ENCODE results near the gene PCDHGB3. TPM values are rescaled to one million over a fixed set of nuclear protein-coding genes. Genes with fewer than 3 reads are reported as not detected.
"Not testable (repeated sequence)": the region's sequence is repeated elsewhere in the genome, so short reads cannot be mapped to it uniquely, and the experiment has no call there.

The PCDHGB3 gene
- total RNA-seq, 1 donor from 2014 or later: 2.2 TPM

DNA sequence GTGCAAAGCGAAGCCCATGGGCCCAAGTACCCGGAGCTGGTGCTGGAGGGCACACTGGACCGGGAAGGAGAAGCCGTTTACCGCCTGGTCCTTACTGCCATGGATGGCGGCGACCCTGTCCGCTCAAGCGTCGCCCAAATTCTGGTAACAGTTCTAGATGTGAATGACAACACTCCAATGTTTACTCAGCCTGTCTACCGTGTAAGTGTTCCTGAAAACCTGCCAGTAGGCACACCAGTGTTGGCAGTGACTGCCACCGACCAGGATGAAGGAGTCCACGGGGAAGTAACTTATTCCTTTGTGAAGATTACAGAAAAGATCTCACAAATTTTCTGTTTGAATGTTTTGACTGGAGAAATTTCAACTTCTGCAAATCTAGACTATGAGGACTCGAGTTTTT is 4.6 kb downstream of the PCDHGB3 start:
- intact Hi-C loops (cut with DNase I): no loop called here
- no peak for DNase-seq
- peaks cover 74% of the 10 kb centered on the region for H3K9me3 ChIP-seq

DNA sequence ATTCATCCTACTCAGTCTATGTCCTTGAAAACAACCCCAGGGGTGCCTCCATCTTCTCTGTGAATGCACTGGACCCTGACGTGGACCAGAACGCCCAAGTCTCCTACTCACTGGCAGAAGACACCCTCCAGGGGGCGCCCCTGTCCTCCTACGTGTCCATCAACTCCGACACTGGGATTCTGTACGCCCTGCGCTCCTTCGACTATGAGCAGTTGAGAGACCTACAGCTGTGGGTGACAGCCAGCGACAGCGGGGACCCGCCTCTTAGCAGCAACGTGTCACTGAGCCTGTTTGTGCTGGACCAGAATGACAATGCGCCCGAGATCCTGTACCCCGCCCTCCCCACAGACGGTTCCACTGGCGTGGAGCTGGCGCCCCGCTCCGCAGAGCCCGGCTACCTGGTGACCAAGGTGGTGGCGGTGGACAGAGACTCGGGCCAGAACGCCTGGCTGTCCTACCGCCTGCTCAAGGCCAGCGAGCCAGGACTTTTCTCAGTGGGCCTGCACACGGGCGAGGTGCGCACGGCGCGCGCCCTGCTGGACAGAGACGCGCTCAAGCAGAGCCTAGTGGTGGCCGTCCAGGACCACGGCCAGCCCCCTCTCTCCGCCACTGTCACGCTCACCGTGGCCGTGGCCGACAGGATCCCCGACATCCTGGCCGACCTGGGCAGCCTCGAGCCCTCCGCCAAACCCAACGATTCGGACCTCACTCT is 5.6 kb downstream of the PCDHGB3 start:
- H3K27ac ChIP-seq; H3K4me3 ChIP-seq; intact Hi-C loops (cut with DNase I); H3K4me1 ChIP-seq; DNase-seq; H3K36me3 ChIP-seq; ATAC-seq: not testable (repeated sequence)
- H3K27me3 ChIP-seq (ENCODE audit: low read depth): peaks cover 16% of the 10 kb centered on the region
- H3K9me3 ChIP-seq: peaks cover 73% of the 10 kb centered on the region

More for the DNA sequence above, 4.6 kb downstream of the PCDHGB3 start:
- Histone ChIP-seq H3K36me3 (no peaks in the 10 kb centered on the region), H3K4me3 (no peak overlapping the region), H3K27me3 (ENCODE audit: low read depth) (peaks cover 22% of the 10 kb centered on the region), H3K27ac (no peak overlapping the region), H3K4me1 (no peaks in the 10 kb centered on the region)
- no peak for ATAC-seq
- TF ChIP-seq, protein P1, sequence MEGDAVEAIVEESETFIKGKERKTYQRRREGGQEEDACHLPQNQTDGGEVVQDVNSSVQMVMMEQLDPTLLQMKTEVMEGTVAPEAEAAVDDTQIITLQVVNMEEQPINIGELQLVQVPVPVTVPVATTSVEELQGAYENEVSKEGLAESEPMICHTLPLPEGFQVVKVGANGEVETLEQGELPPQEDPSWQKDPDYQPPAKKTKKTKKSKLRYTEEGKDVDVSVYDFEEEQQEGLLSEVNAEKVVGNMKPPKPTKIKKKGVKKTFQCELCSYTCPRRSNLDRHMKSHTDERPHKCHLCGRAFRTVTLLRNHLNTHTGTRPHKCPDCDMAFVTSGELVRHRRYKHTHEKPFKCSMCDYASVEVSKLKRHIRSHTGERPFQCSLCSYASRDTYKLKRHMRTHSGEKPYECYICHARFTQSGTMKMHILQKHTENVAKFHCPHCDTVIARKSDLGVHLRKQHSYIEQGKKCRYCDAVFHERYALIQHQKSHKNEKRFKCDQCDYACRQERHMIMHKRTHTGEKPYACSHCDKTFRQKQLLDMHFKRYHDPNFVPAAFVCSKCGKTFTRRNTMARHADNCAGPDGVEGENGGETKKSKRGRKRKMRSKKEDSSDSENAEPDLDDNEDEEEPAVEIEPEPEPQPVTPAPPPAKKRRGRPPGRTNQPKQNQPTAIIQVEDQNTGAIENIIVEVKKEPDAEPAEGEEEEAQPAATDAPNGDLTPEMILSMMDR (IDR thresholded peaks at IDR 0.05): no peak

DNA sequence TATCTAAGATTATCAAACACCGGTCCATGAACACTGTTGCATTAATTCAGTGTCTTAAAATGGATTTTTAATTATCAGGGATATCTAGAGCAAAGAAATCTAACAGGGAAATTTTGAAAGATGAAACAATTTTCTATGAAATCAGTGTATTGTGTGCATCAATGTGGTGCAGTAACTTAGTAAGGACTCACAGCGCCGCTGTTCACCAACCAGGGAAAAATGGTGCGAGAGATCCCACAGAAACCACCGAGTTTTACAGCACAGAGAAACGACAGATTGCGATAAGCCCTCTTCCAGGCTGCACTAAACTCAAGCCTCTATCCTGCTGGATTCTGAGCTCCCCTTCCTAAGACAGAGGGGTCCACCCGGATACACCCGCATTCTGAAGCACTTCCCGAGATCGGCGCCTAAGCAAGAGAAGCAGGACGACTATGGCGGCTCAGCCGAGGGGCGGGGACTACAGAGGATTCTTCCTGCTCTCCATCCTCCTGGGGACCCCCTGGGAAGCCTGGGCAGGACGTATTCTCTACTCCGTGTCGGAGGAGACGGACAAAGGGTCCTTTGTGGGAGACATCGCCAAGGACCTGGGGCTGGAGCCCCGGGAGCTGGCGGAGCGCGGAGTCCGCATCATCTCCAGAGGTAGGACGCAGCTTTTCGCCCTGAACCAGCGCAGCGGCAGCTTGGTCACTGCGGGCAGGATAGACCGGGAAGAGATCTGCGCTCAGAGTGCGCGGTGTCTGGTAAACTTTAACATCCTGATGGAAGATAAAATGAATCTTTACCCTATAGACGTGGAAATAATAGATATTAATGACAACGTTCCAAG is 12.6 kb downstream of the PCDHGB3 start, which contains the start of gene PCDHGA7:
PCDHGA7 (plus strand) TSS at position 274 of the 826 bp plus-strand sequence; CDS start at position 432, 158 bp downstream.
- Histone ChIP-seq H3K4me3 (peak within 1 kb of the TSS; percentile 18), H3K27ac (no peak within 1 kb of the TSS), H3K27me3 (ENCODE audit: low read depth) (peaks cover 7% of the 10 kb centered on the region), H3K9me3 (peaks cover 83% of the 10 kb centered on the region), H3K36me3 (no peaks in the 10 kb centered on the region), H3K4me1 (no peaks in the 10 kb centered on the region)
- TF ChIP-seq, protein P1 (IDR thresholded peaks at IDR 0.05): no peak
- DNase-seq (no peak), ATAC-seq (no peak)
- intact Hi-C loops (cut with DNase I): no loop called here

DNA sequence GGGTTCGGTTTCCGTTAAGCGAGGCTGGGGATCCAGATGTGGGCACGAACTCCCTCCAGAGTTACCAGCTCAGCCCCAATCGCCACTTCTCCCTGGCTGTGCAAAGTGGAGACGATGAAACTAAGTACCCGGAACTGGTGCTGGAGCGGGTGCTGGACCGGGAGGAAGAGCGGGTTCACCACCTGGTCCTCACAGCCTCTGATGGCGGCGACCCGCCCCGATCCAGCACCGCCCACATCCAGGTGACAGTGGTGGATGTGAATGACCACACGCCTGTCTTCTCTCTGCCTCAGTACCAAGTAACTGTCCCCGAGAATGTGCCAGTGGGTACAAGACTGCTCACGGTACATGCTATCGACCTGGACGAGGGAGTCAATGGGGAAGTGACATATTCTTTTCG is 13.3 kb downstream of the PCDHGB3 start:
- intact Hi-C loops (cut with DNase I): no loop called here
- H3K9me3 ChIP-seq: peaks cover 79% of the 10 kb centered on the region
- no peak for DNase-seq
- H3K36me3 ChIP-seq: no peaks in the 10 kb centered on the region
- H3K4me3 ChIP-seq: no peak overlapping the region
- no peak overlapping the region for H3K27ac ChIP-seq
- no peaks in the 10 kb centered on the region for H3K4me1 ChIP-seq
- peaks cover 7% of the 10 kb centered on the region for H3K27me3 ChIP-seq (ENCODE audit: low read depth)
- TF ChIP-seq, protein P1 (IDR thresholded peaks at IDR 0.05): no peak
- ATAC-seq: no peak

DNA sequence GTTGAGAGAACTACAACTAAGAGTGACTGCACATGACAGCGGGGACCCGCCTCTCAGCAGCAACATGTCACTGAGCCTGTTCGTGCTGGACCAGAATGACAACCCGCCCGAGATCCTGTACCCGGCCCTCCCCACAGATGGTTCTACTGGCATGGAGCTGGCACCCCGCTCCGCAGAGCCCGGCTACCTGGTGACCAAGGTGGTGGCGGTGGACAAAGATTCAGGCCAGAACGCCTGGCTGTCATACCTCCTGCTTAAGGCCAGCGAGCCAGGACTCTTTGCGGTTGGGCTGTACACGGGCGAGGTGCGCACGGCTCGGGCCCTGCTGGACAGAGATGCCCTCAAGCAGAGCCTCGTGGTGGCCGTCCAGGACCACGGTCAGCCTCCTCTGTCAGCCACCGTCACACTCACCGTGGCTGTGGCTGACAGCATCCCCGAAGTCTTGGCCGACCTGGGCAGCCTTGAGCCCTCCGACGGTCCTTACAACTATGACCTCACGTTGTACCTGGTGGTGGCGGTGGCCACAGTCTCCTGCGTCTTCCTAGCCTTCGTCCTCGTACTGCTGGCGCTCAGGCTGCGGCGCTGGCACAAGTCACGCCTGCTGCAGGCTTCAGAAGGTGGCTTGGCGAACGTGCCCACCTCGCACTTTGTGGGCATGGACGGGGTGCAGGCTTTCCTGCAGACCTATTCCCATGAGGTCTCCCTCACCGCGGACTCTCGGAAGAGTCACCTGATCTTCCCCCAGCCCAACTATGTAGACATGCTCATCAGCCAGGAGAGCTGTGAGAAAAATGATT is 14.6 kb downstream of the PCDHGB3 start:
- Histone ChIP-seq H3K36me3 (no peaks in the 10 kb centered on the region), H3K27ac (no peak overlapping the region), H3K4me3 (no peak overlapping the region), H3K4me1 (no peaks in the 10 kb centered on the region), H3K27me3 (ENCODE audit: low read depth) (peaks cover 10% of the 10 kb centered on the region), H3K9me3 (peaks cover 86% of the 10 kb centered on the region)
- no peak for ATAC-seq
- intact Hi-C loops (cut with DNase I): no loop called here
- no peak for DNase-seq
- TF ChIP-seq, protein P1 (IDR thresholded peaks at IDR 0.05): no peak
